ENCODE measurements around the gene EPAS1. TPM values are rescaled to one million over a fixed set of nuclear protein-coding genes. Genes with fewer than 3 reads are reported as not detected.

Gene EPAS1
- total and polyA plus RNA-seq, 2 of the 13 experiments (the other 11 are each of a cell fraction or from before 2014, with no cell fraction given), result 47.1 to 182 TPM

GRCh38 chr2:46306988-46307655 lies 9.9 kb downstream of the EPAS1 start (continued):
- TF ChIP-seq MTERF4 (CRISPR knock-in tag; IDR thresholded peaks at IDR 0.05) (no peak), ZNF761 (CRISPR knock-in tag; conservative IDR thresholded peaks at IDR 0.05) (no peak; the same call in 1 of the 2 replicates), MEIS2 (CRISPR knock-in tag; IDR thresholded peaks at IDR 0.05) (peak; percentile 86), ZBTB7A (CRISPR knock-in tag; IDR thresholded peaks at IDR 0.05) (no peak), RELA (CRISPR knock-in tag; IDR thresholded peaks at IDR 0.05) (peak; percentile 20; the same call in 1 of the 2 replicates), ZBED4 (CRISPR knock-in tag; IDR thresholded peaks at IDR 0.05; ENCODE audit: borderline replicate concordance) (peak; percentile 80), HNF1B (CRISPR knock-in tag; IDR thresholded peaks at IDR 0.05) (peak; percentile 77), ERF (CRISPR knock-in tag; IDR thresholded peaks at IDR 0.05) (peak; percentile 75), BHLHE40 (IDR thresholded peaks at IDR 0.05; ENCODE audit: low read length) (no peak; the same call in 1 of the 2 replicates), SOX5 (CRISPR knock-in tag; IDR thresholded peaks at IDR 0.05; ENCODE audit: borderline replicate concordance) (peak; percentile 94), ARID2 (CRISPR knock-in tag; IDR thresholded peaks at IDR 0.05; ENCODE audit: borderline replicate concordance) (no peak), EHMT2 (IDR thresholded peaks at IDR 0.05; ENCODE audit: borderline replicate concordance, low read depth, low read length) (0 out of 2 replicates have a peak, but pooled peaks have one; percentile 11), ZNF747 (CRISPR knock-in tag; IDR thresholded peaks at IDR 0.05; ENCODE audit: borderline replicate concordance) (no peak), NR1H2 (CRISPR knock-in tag; IDR thresholded peaks at IDR 0.05; ENCODE audit: borderline replicate concordance, low read depth) (no peak), IRF9 (CRISPR knock-in tag; IDR thresholded peaks at IDR 0.05; ENCODE audit: borderline replicate concordance) (peak; percentile 79; the same call in 1 of the 2 replicates), ZKSCAN1 (IDR thresholded peaks at IDR 0.05; ENCODE audit: low read length) (0 out of 2 replicates have a peak, but pooled peaks have one; percentile 38), MTF1 (CRISPR knock-in tag; IDR thresholded peaks at IDR 0.05) (0 out of 2 replicates have a peak, but pooled peaks have one; percentile 34), SOX6 (IDR thresholded peaks at IDR 0.05) (no peak), SOX6 (CRISPR knock-in tag; IDR thresholded peaks at IDR 0.05) (peak; percentile 94), ASH2L (IDR thresholded peaks at IDR 0.05; ENCODE audit: insufficient read length, low read depth, low read length) (peak; percentile 84), TARDBP (CRISPR knock-in tag; IDR thresholded peaks at IDR 0.05) (peak; percentile 89), ZNF383 (CRISPR knock-in tag; IDR thresholded peaks at IDR 0.05; ENCODE audit: borderline replicate concordance) (0 out of 2 replicates have a peak, but pooled peaks have one; percentile 29)
